CD14-positive monocyte (primary cell): ENCODE data around the gene FOXG1. TPM values are rescaled to one million over a fixed set of nuclear protein-coding genes. Genes with fewer than 3 reads are reported as not detected.

Experiments
- DNase-seq, 3 donors: peaks; one replicate each; pipeline ENCODE4 v3.0.0-alpha.2; 2011 to 2022
- H2AFZ ChIP-seq: 2 replicates; pipeline ENCODE4 v1.6.0; 2012; ENCODE audit warnings: mild to moderate bottlenecking, low read depth, low read length, inconsistent platforms; ENCODE audit not compliant: insufficient read depth, poor library complexity, severe bottlenecking
- H3K27ac ChIP-seq, 2 donors: 1 replicate in 1 of 2; 2 replicates in 1 of 2; pipeline ENCODE4 v1.5.1; 2012 to 2013; ENCODE audit warnings: low read length in 2 of 2, control low read depth in 1 of 2, inconsistent platforms in 1 of 2, low read depth in 1 of 2, mild to moderate bottlenecking in 1 of 2
- H3K27me3 ChIP-seq, 2 donors: one replicate each; pipeline versions ENCODE4 v1.6.0 to v1.6.1; 2011 to 2013; ENCODE audit warnings: low read length in 2 of 2; ENCODE audit not compliant: control insufficient read depth in 2 of 2, insufficient read depth in 2 of 2
- H3K36me3 ChIP-seq, 2 donors: replicated peaks in 1 of 2; 1 replicate in 1 of 2; 2 replicates in 1 of 2; pipeline versions ENCODE4 v1.5.1 to v1.6.1; 2012 to 2013; ENCODE audit warnings: low read length in 2 of 2, control low read depth in 1 of 2, inconsistent platforms in 1 of 2, mild to moderate bottlenecking in 1 of 2; ENCODE audit not compliant: insufficient read depth in 2 of 2, control insufficient read depth in 1 of 2
- H3K4me1 ChIP-seq, 2 donors: 1 replicate in 1 of 2; 2 replicates in 1 of 2; pipeline versions ENCODE4 v1.5.1 to v1.6.1; 2012 to 2013; ENCODE audit warnings: low read length in 2 of 2, control low read depth in 1 of 2, inconsistent platforms in 1 of 2, mild to moderate bottlenecking in 1 of 2, moderate library complexity in 1 of 2; ENCODE audit not compliant: insufficient read depth in 2 of 2, control insufficient read depth in 1 of 2
- H3K4me2 ChIP-seq: replicated peaks from 2 replicates; pipeline ENCODE3; 2012; ENCODE audit warnings: low read length, moderate library complexity, mild to moderate bottlenecking; ENCODE audit not compliant: poor library complexity, severe bottlenecking; ENCODE audit errors: extremely low read depth
- H3K4me3 ChIP-seq, 3 experiments: fragments of 200-600 bp in 1 of 3; sonication (generic) in 1 of 3; replicated peaks in 1 of 3; 1 replicate in 2 of 3; 2 replicates in 1 of 3; pipeline ENCODE4 v1.5.1; 2011 to 2013; ENCODE audit warnings: low read length in 3 of 3, mild to moderate bottlenecking in 3 of 3, control low read depth in 2 of 3, low read depth in 2 of 3, inconsistent platforms in 1 of 3, moderate library complexity in 1 of 3
- H3K79me2 ChIP-seq: 2 replicates; pipeline ENCODE4 v1.6.0; 2012; ENCODE audit warnings: mild to moderate bottlenecking, control low read depth, inconsistent platforms, low read length, moderate library complexity; ENCODE audit not compliant: insufficient read depth
- H3K9ac ChIP-seq: 2 replicates; pipeline ENCODE4 v1.6.0; 2017; ENCODE audit warnings: low read length, mild to moderate bottlenecking; ENCODE audit not compliant: insufficient read depth, poor library complexity, severe bottlenecking
- H3K9me3 ChIP-seq, 2 donors: replicated peaks in 1 of 2; 1 replicate in 1 of 2; 2 replicates in 1 of 2; pipeline versions ENCODE4 v1.5.1 to v1.6.1; 2012 to 2013; ENCODE audit warnings: low read length in 2 of 2, control low read depth in 1 of 2; ENCODE audit not compliant: control insufficient read depth in 1 of 2, insufficient read depth in 1 of 2
- H4K20me1 ChIP-seq: 2 replicates; pipeline ENCODE4 v1.6.0; 2012; ENCODE audit warnings: mild to moderate bottlenecking, low read length, control low read depth, moderate library complexity; ENCODE audit not compliant: insufficient read depth
- H3K27ac Mint-ChIP-seq, 7 donors: one replicate each; pipeline ENCODE4 v1.8.0; 2020; ENCODE audit warnings: mild to moderate bottlenecking in 7 of 7, mixed read lengths in 7 of 7, moderate library complexity in 6 of 7, inconsistent platforms in 2 of 7
- H3K27me3 Mint-ChIP-seq, 3 donors: one replicate each; pipeline ENCODE4 v1.8.0; 2021 to 2022; ENCODE audit warnings: low read depth in 3 of 3, mild to moderate bottlenecking in 3 of 3, mixed read lengths in 3 of 3, moderate library complexity in 3 of 3, inconsistent platforms in 1 of 3
- H3K36me3 Mint-ChIP-seq, 2 donors: one replicate each; pipeline ENCODE4 v1.8.0; 2020; ENCODE audit warnings: mixed read lengths in 2 of 2, inconsistent platforms in 1 of 2, mild to moderate bottlenecking in 1 of 2
- H3K4me1 Mint-ChIP-seq: one replicate; pipeline ENCODE4 v1.8.0; 2020; ENCODE audit warnings: mild to moderate bottlenecking, mixed read lengths
- H3K4me3 Mint-ChIP-seq, 2 donors: one replicate each; pipeline ENCODE4 v1.8.0; 2020; ENCODE audit warnings: mild to moderate bottlenecking in 2 of 2, mixed read lengths in 2 of 2, moderate library complexity in 1 of 2
- H3K9me3 Mint-ChIP-seq, 7 donors: one replicate each; pipeline ENCODE4 v1.8.0; 2020 to 2022; ENCODE audit warnings: mixed read lengths in 7 of 7, mild to moderate bottlenecking in 6 of 7, moderate library complexity in 6 of 7, inconsistent platforms in 2 of 7
- WGBS: methylation state at CpG from one replicate; pipeline ENCODE4 v1.1.5; 2013; ENCODE audit warnings: missing lambda C conversion rate; ENCODE audit not compliant: insufficient coverage; 5-methylcytosine and 5-hydroxymethylcytosine counted together
- intact Hi-C, 2 donors: fragments of 100-400 bp; cut with micrococcal nuclease; formaldehyde crosslinking; loops; one replicate each; pipeline versions ENCODE4 v1.15.0 to v1.15.1; 2023
- polyA plus RNA-seq, 3 donors: library from polyadenylated mRNA; depleted of rRNA in 1 of 3; unstranded in 2 of 3; stranded (reverse) in 1 of 3; fragments of 300-500 nt in 2 of 3; fragments of >200 nt in 1 of 3; fragmentation: Illumina TruSeq in 2 of 3; gene quantifications; 1 replicate in 2 of 3; 2 replicates in 1 of 3; pipeline ENCODE4 v1.2.3, GENCODE V29; 2012 to 2021
- TF ChIP-seq, protein P1 (sequence below): fragments of 200-600 bp; IDR thresholded peaks from one replicate; pipeline ENCODE4 v1.8.0; 2022; ENCODE audit warnings: antibody characterized with exemption, mild to moderate bottlenecking

Gene FOXG1
- polyA plus RNA-seq, 3 donors = not detected

DNA sequence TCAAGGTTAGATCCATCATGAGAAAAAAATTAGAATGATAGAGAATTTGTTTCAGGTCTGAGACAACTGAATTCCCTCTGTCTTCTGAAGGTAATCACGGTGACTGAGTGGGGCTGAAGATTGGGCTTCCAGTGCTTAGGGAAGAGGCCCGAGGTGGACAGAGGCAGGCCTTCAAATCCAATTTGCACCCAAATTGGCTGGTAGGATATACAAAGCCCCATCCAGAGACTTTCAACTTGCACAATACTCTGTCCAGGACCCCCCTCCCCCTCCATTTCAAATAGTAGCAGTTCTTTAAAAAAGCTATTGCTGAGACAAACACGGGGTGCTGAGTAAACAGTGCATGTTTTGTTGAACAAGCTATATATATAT is 3.6 kb upstream of the FOXG1 start:
- Histone ChIP-seq H3K4me2 (no peak overlapping the region), H3K9ac (no peak overlapping the region), H3K36me3 (no peaks in the 10 kb centered on the region), H4K20me1 (no peaks in the 10 kb centered on the region), H3K4me1 (no peaks in the 10 kb centered on the region), H3K79me2 (no peaks in the 10 kb centered on the region), H3K4me3 (no peak overlapping the region), H3K27ac (no peak overlapping the region), H2AFZ (no peak overlapping the region), H3K9me3 (peaks cover 9 to 60% of the 10 kb centered on the region in 2 donors), H3K27me3 (peaks cover 86 to 92% of the 10 kb centered on the region in 2 donors)
- Mint-ChIP-seq H3K9me3 (peaks cover 0 to 58% (median 35%) of the 10 kb centered on the region in 7 donors), H3K27me3 (peaks cover 85 to 93% (median 93%) of the 10 kb centered on the region in 3 donors), H3K36me3 (peaks cover 3 to 6% of the 10 kb centered on the region in 2 donors), H3K4me3 (peak overlapping the region in 1 of 2 donors; percentile 64), H3K27ac (no peak overlapping the region), H3K4me1 (peaks cover 12% of the 10 kb centered on the region)
- TF ChIP-seq, protein P1, sequence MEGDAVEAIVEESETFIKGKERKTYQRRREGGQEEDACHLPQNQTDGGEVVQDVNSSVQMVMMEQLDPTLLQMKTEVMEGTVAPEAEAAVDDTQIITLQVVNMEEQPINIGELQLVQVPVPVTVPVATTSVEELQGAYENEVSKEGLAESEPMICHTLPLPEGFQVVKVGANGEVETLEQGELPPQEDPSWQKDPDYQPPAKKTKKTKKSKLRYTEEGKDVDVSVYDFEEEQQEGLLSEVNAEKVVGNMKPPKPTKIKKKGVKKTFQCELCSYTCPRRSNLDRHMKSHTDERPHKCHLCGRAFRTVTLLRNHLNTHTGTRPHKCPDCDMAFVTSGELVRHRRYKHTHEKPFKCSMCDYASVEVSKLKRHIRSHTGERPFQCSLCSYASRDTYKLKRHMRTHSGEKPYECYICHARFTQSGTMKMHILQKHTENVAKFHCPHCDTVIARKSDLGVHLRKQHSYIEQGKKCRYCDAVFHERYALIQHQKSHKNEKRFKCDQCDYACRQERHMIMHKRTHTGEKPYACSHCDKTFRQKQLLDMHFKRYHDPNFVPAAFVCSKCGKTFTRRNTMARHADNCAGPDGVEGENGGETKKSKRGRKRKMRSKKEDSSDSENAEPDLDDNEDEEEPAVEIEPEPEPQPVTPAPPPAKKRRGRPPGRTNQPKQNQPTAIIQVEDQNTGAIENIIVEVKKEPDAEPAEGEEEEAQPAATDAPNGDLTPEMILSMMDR = no peak
- intact Hi-C loops = no loop called here
- 0% methylated on average over 2 of the region's 3 CpGs for WGBS
- DNase-seq = no peak

DNA sequence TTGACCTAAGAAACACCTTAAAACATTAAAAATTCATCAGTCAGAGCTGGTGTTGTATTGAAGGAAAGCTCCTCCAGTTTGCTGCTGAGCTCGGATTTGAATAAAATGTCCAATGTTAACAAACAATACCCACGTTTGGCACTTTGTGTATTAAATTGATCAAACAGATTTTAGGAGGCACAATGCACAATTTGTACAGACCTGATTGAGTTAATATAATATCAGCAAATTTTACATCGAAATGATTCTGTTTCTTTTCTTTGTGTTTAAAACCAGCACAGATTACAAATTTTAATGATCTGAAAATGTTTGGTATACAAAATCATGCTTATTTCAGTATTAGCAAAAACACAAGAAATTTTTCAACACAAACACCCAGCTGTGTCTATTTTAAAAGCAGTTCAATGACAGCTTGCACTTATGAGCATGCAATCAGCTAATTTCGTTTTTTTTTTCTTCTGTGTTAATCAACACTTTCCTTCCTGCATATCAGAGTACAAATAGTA is 2.8 kb upstream of the FOXG1 start:
- Histone ChIP-seq H3K4me1 (no peaks in the 10 kb centered on the region), H3K9me3 (peaks cover 15 to 62% of the 10 kb centered on the region in 2 donors), H3K4me2 (no peak overlapping the region), H3K36me3 (no peaks in the 10 kb centered on the region), H2AFZ (no peak overlapping the region), H3K79me2 (no peaks in the 10 kb centered on the region), H3K27me3 (peaks cover 86 to 92% of the 10 kb centered on the region in 2 donors), H3K9ac (no peak overlapping the region), H4K20me1 (no peaks in the 10 kb centered on the region), H3K4me3 (no peak overlapping the region), H3K27ac (no peak overlapping the region)
- TF ChIP-seq, protein P1 = no peak
- Mint-ChIP-seq H3K9me3 (peaks cover 5 to 60% (median 42%) of the 10 kb centered on the region in 7 donors), H3K36me3 (peaks cover 3 to 10% of the 10 kb centered on the region in 2 donors), H3K4me1 (peaks cover 14% of the 10 kb centered on the region), H3K27ac (no peak overlapping the region), H3K27me3 (peaks cover 86 to 93% (median 93%) of the 10 kb centered on the region in 3 donors), H3K4me3 (peak overlapping the region in 1 of 2 donors; percentile 75)
- no peak for DNase-seq
- intact Hi-C loops = no loop called here
- no CpG with 5 or more reads among the region's 4 CpGs for WGBS
